Measurements from ENCODE around the gene NPIPB2. TPM values are rescaled to one million over a fixed set of nuclear protein-coding genes. Genes with fewer than 3 reads are reported as not detected.

NPIPB2 gene
- total and polyA plus RNA-seq, 2 of the 13 experiments (the other 11 are each of a cell fraction or from before 2014, with no cell fraction given): 1.8 to 4.1 TPM

- Histone ChIP-seq H2AFZ (ENCODE audit: low read length) (no peak overlapping the region), H3K27ac (ENCODE audit: extremely low read length, insufficient read depth, low read length) (no peak overlapping the region), H3K27me3 (ENCODE audit: control insufficient read depth in 1 of 2, insufficient read depth in 2 of 2, low read length in 2 of 2) (peaks cover 0 to 12% of the 10 kb centered on the region in 2 experiments; a peak in 2 of 5 replicates), H3K79me2 (ENCODE audit: insufficient read depth, low read length) (no peaks in the 10 kb centered on the region), H3K9ac (ENCODE audit: insufficient read depth, low read depth, low read length) (no peak overlapping the region), H3K36me3 (replicated peaks in 1 of 2; ENCODE audit: control insufficient read depth in 1 of 2, insufficient read depth in 2 of 2, low read length in 2 of 2) (no peaks in the 10 kb centered on the region), H3K9me3 (ENCODE audit: low read length) (no peaks in the 10 kb centered on the region), H3K4me3 (replicated peaks in 1 of 3; ENCODE audit: insufficient read depth in 1 of 3, low read depth in 2 of 3, low read length in 3 of 3) (no peak overlapping the region), H3K4me2 (ENCODE audit: low read depth, low read length) (no peak overlapping the region), H3K4me1 (ENCODE audit: insufficient read depth, low read length) (peaks cover 25% of the 10 kb centered on the region; the same call in 1 of the 2 replicates), H4K20me1 (ENCODE audit: insufficient read depth, low read length) (no peaks in the 10 kb centered on the region)
- DNase-seq (ENCODE audit: low spot score): no peak
- ATAC-seq: no peak
- intact Hi-C loops (cut with micrococcal nuclease; ENCODE audit: unreplicated experiment): loop anchor here (1.0 kb wide), 2 partner anchors 33 to 119 kb away; no protein-coding TSS in a partner anchor
- TF ChIP-seq TCF12 (IDR thresholded peaks at IDR 0.05): no peak
- TF ChIP-seq TCF12 (CRISPR knock-in tag; IDR thresholded peaks at IDR 0.05): no peak
- TF ChIP-seq ZNF121 (CRISPR knock-in tag; IDR thresholded peaks at IDR 0.05): 0 out of 2 replicates have a peak, but pooled peaks have one; percentile 40
- in situ Hi-C loops (cut with HindIII; ENCODE audit: extremely low pct_ligation_motif_present, low pct_unique_long_range_greater_than_20kb): no loop called here
- no peak for FAIRE-seq
- 56% methylated on average over 5 of the region's 5 CpGs for WGBS (ENCODE audit: low lambda C conversion rate)
- ChIA-PET POLR2A (interaction anchor here (0.8 to 1.5 kb wide), 3 partner anchors 28 to 119 kb away, joined by 3 to 10 read pairs (median 4); partner anchors contain the start of genes GSPT1 and SNX29), CTCF (ENCODE audit: low intra/inter-chr PET ratio, low total read pairs) (interaction anchor here (2.8 kb wide), 1 partner anchor 118 kb away, joined by 59 read pairs; no protein-coding TSS in a partner anchor)
- no TSS peak for BruUV-seq (replicated peaks)
These were observed 7.0 kb upstream of the NPIPB2 start for GRCh38 chr16:11948819-11949218.

- CTCF ChIA-PET (ENCODE audit: low intra/inter-chr PET ratio, low total read pairs): no interaction called here
- Histone ChIP-seq H3K36me3 (replicated peaks in 1 of 2; ENCODE audit: control insufficient read depth in 1 of 2, insufficient read depth in 2 of 2, low read length in 2 of 2) (no peaks in the 10 kb centered on the region), H4K20me1 (ENCODE audit: insufficient read depth, low read length) (no peaks in the 10 kb centered on the region), H2AFZ (ENCODE audit: low read length) (no peak overlapping the region), H3K9ac (ENCODE audit: insufficient read depth, low read depth, low read length) (no peak overlapping the region), H3K27me3 (ENCODE audit: control insufficient read depth in 1 of 2, insufficient read depth in 2 of 2, low read length in 2 of 2) (peaks cover 0 to 12% of the 10 kb centered on the region in 2 experiments; a peak in 2 of 5 replicates), H3K4me3 (replicated peaks in 1 of 3; ENCODE audit: insufficient read depth in 1 of 3, low read depth in 2 of 3, low read length in 3 of 3) (no peak overlapping the region), H3K79me2 (ENCODE audit: insufficient read depth, low read length) (no peaks in the 10 kb centered on the region), H3K9me3 (ENCODE audit: low read length) (no peaks in the 10 kb centered on the region), H3K27ac (ENCODE audit: extremely low read length, insufficient read depth, low read length) (no peak overlapping the region), H3K4me1 (ENCODE audit: insufficient read depth, low read length) (peaks cover 14% of the 10 kb centered on the region; the same call in 1 of the 2 replicates), H3K4me2 (ENCODE audit: low read depth, low read length) (no peak overlapping the region)
- DNase-seq (ENCODE audit: low spot score) (no peak), ATAC-seq (no peak), FAIRE-seq (no peak)
- POLR2A ChIA-PET: no interaction called here
- WGBS (ENCODE audit: low lambda C conversion rate): 19% methylated on average over 3 of the region's 3 CpGs
- in situ Hi-C loops (cut with HindIII; ENCODE audit: extremely low pct_ligation_motif_present, low pct_unique_long_range_greater_than_20kb): no loop called here
- TF ChIP-seq RELA (CRISPR knock-in tag; IDR thresholded peaks at IDR 0.05): no peak
- TF ChIP-seq TERF1 (CRISPR knock-in tag; IDR thresholded peaks at IDR 0.05): no peak
- no peak for TF ChIP-seq MTF1 (CRISPR knock-in tag; IDR thresholded peaks at IDR 0.05)
- no peak for TF ChIP-seq CC2D1A (CRISPR knock-in tag; IDR thresholded peaks at IDR 0.05)
- no peak for TF ChIP-seq STAT5B (CRISPR knock-in tag; IDR thresholded peaks at IDR 0.05)
- no peak for TF ChIP-seq ELK4 (CRISPR knock-in tag; IDR thresholded peaks at IDR 0.05; ENCODE audit: borderline replicate concordance)
- no peak for TF ChIP-seq AGO2 (optimal IDR thresholded peaks at IDR 0.05; ENCODE audit: low read depth, low read length)
- TF ChIP-seq TEAD3 (CRISPR knock-in tag; optimal IDR thresholded peaks at IDR 0.05; ENCODE audit: borderline replicate concordance): no peak
- no peak for TF ChIP-seq ZFP36L2 (CRISPR knock-in tag; IDR thresholded peaks at IDR 0.05)
- no peak for TF ChIP-seq BCLAF1 (IDR thresholded peaks at IDR 0.05)
- no peak for TF ChIP-seq NFE2L1 (CRISPR knock-in tag; IDR thresholded peaks at IDR 0.05; ENCODE audit: borderline replicate concordance)
- no peak for TF ChIP-seq PLRG1 (conservative IDR thresholded peaks at IDR 0.05)
- intact Hi-C loops (cut with micrococcal nuclease; ENCODE audit: unreplicated experiment): no loop called here
- BruUV-seq (replicated peaks): no TSS peak
These were observed 4.6 kb upstream of the NPIPB2 start for GRCh38 chr16:11946433-11946832.
